K562 (cell line): Measurements from ENCODE around the gene CTDSPL. TPM values are rescaled to one million over a fixed set of nuclear protein-coding genes. Genes with fewer than 3 reads are reported as not detected.

Experiments used
- ATAC-seq: fragments of 200-7000 bp; cut with Tn5 transposase; 3 replicates; pipeline ENCODE4 v1.9.1; 2020; ENCODE audit warnings: moderate library complexity
- BruUV-seq: library from RNA; stranded (reverse); fragments of 400-500 nt; replicated peaks from 2 replicates; lab custom pipeline; 2021; lab: Mats Ljungman, UMichigan
- CTCF ChIA-PET: fragments of 300-600 bp; formaldehyde crosslinking; extraction: SDS; loops from one replicate; lab custom pipeline; 2021; ENCODE audit warnings: low intra/inter-chr PET ratio; lab: Yijun Ruan, JAX
- POLR2A ChIA-PET: fragments of 300-600, 350-650 bp; sonication (Branson Sonifier 250); formaldehyde crosslinking; extraction: SDS; loops from one replicate; lab custom pipeline; 2021; ENCODE audit warnings: antibody characterized with exemption, inconsistent platforms; lab: Yijun Ruan, JAX
- DNase-seq, 4 experiments: peaks; one replicate each; pipeline versions ENCODE4 v3.0.0 to v3.0.0-alpha.2; 2011 to 2018; ENCODE audit warnings: low spot score in 3 of 4, mixed read lengths in 3 of 4; ENCODE audit errors: extremely low read depth in 1 of 4
- FAIRE-seq: peaks from 2 replicates; lab custom pipeline; 2011; peaks lifted over from hg19 to GRCh38; lab: Jason Lieb, UNC
- H2AFZ ChIP-seq: 2 replicates; pipeline ENCODE4 v1.6.0; 2011; ENCODE audit warnings: low read depth, low read length, control low read depth, inconsistent platforms
- H3K27ac ChIP-seq: fragments of 200-600 bp; 3 replicates; pipeline ENCODE4 v1.8.0; 2011; ENCODE audit warnings: low read depth, mild to moderate bottlenecking, control low read depth, inconsistent platforms, low read length, moderate library complexity, mixed read lengths; ENCODE audit errors: extremely low read depth
- H3K27me3 ChIP-seq, 2 experiments: fragments of 300-600 bp in 1 of 2; 2 replicates in 1 of 2; 3 replicates in 1 of 2; pipeline versions ENCODE4 v1.6.0 to v1.8.0; 2011; ENCODE audit warnings: inconsistent platforms in 2 of 2, low read length in 2 of 2, mild to moderate bottlenecking in 1 of 2, mixed read lengths in 1 of 2, moderate library complexity in 1 of 2; ENCODE audit not compliant: control insufficient read depth in 2 of 2, insufficient read depth in 2 of 2
- H3K36me3 ChIP-seq: fragments of 300-600 bp; 3 replicates; pipeline ENCODE4 v1.8.0; 2011; ENCODE audit warnings: mild to moderate bottlenecking, low read length, inconsistent platforms; ENCODE audit not compliant: control insufficient read depth, insufficient read depth
- H3K4me1 ChIP-seq, 2 experiments: fragments of 200-600 bp in 1 of 2; replicated peaks in 1 of 2; 2 replicates in 1 of 2; 3 replicates in 1 of 2; pipeline versions ENCODE4 v1.5.1 to v1.8.0; 2011; ENCODE audit warnings: inconsistent platforms in 2 of 2, low read length in 2 of 2, mild to moderate bottlenecking in 1 of 2, mixed read lengths in 1 of 2, moderate library complexity in 1 of 2; ENCODE audit not compliant: control insufficient read depth in 2 of 2, insufficient read depth in 2 of 2
- H3K4me2 ChIP-seq: 2 replicates; pipeline ENCODE4 v1.6.1; 2011; ENCODE audit warnings: low read length, control low read depth, inconsistent platforms, mixed read lengths; ENCODE audit not compliant: insufficient read depth
- H3K4me3 ChIP-seq: fragments of 200-600 bp; sonication (generic), shearing (Covaris generic); 2 replicates; pipeline ENCODE4 v1.5.1; 2016; ENCODE audit warnings: control low read depth, inconsistent platforms
- H3K79me2 ChIP-seq: fragments of 200-600 bp; 3 replicates; pipeline ENCODE4 v1.8.0; 2011; ENCODE audit warnings: low read length, inconsistent platforms; ENCODE audit not compliant: control insufficient read depth, insufficient read depth
- H3K9ac ChIP-seq, 2 experiments: 2 replicates each; pipeline versions ENCODE4 v1.6.0 to v1.6.1; 2011; ENCODE audit warnings: low read depth in 2 of 2, low read length in 2 of 2, control low read depth in 1 of 2, inconsistent platforms in 1 of 2, mild to moderate bottlenecking in 1 of 2, mixed read lengths in 1 of 2; ENCODE audit not compliant: insufficient read depth in 1 of 2
- H3K9me1 ChIP-seq: one replicate; pipeline ENCODE4 v1.6.0; 2011; ENCODE audit warnings: inconsistent platforms, mild to moderate bottlenecking, low read length, moderate library complexity; ENCODE audit not compliant: control insufficient read depth, insufficient read depth
- H3K9me3 ChIP-seq: replicated peaks from 2 replicates; pipeline ENCODE4 v1.5.1; 2011; ENCODE audit warnings: low read depth, low read length, inconsistent platforms; ENCODE audit not compliant: control insufficient read depth, insufficient read depth
- H4K20me1 ChIP-seq: replicated peaks from 2 replicates; pipeline ENCODE4 v1.6.1; 2011; ENCODE audit warnings: low read length, inconsistent platforms, mixed read lengths; ENCODE audit not compliant: control insufficient read depth, insufficient read depth
- ATF7 ChIP-seq: fragments of 450-650 bp; IDR thresholded peaks from 2 replicates; pipeline ENCODE4 v1.7.1; 2014; ENCODE audit warnings: mild to moderate bottlenecking, moderate library complexity
- FOXK1 ChIP-seq: sonication (generic); formaldehyde crosslinking; IDR thresholded peaks from 2 replicates; pipeline ENCODE4 v1.8.0; 2022; ENCODE audit warnings: missing genetic modification reagents, mild to moderate bottlenecking, borderline replicate concordance
- FOXP4 ChIP-seq: sonication (generic); formaldehyde crosslinking; IDR thresholded peaks from 2 replicates; pipeline ENCODE4 v1.8.0; 2022; ENCODE audit warnings: mild to moderate bottlenecking, missing genetic modification reagents, borderline replicate concordance
- HIVEP1 ChIP-seq: fragments of 250-450 bp; sonication (Bioruptor Pico); IDR thresholded peaks from 2 replicates; pipeline ENCODE4 v1.4.0; 2020; ENCODE audit warnings: mild to moderate bottlenecking
- JUN ChIP-seq, 2 experiments: sonication (generic) in 1 of 2; formaldehyde crosslinking in 1 of 2; IDR thresholded peaks; 2 replicates each; pipeline versions ENCODE4 v1.6.1 to v1.8.0; 2012 to 2022; ENCODE audit warnings: borderline replicate concordance in 2 of 2, mild to moderate bottlenecking in 2 of 2, improper control_type of control experiment in 1 of 2, low read depth in 1 of 2, low read length in 1 of 2, missing genetic modification reagents in 1 of 2
- KDM4B ChIP-seq, 2 experiments: fragments of 450-650 bp in 1 of 2; sonication (generic) in 1 of 2; IDR thresholded peaks; 2 replicates each; pipeline ENCODE4 v1.6.1; 2016 to 2017; ENCODE audit warnings: borderline replicate concordance in 2 of 2, antibody characterized with exemption in 1 of 2, low read depth in 1 of 2, mild to moderate bottlenecking in 1 of 2
- MEF2D ChIP-seq: conservative IDR thresholded peaks from 2 replicates; pipeline ENCODE4 v1.6.1; 2016; ENCODE audit warnings: low read depth, missing genetic modification characterization, missing compliant biosample characterization
- NR3C1 ChIP-seq: sonication (generic); formaldehyde crosslinking; IDR thresholded peaks from 2 replicates; pipeline ENCODE4 v1.8.1; 2022; ENCODE audit warnings: missing genetic modification reagents
- RERE ChIP-seq: sonication (generic); formaldehyde crosslinking; IDR thresholded peaks from 2 replicates; pipeline ENCODE4 v1.8.0; 2023; ENCODE audit warnings: missing genetic modification reagents, mild to moderate bottlenecking, borderline replicate concordance
- ZC3H4 ChIP-seq: sonication (generic); formaldehyde crosslinking; IDR thresholded peaks from 2 replicates; pipeline ENCODE4 v1.9.0; 2021; ENCODE audit warnings: missing genetic modification reagents, borderline replicate concordance
- WGBS: fragments of 100-300 bp; shearing (Covaris generic); methylation state at CpG from one replicate; pipeline ENCODE4 v1.1.6; 2016; ENCODE audit warnings: low coverage, mixed read lengths; ENCODE audit not compliant: insufficient coverage; ENCODE audit errors: missing lambda C conversion rate; 5-methylcytosine and 5-hydroxymethylcytosine counted together
- in situ Hi-C: fragments of 300-500 bp; cut with MboI; formaldehyde crosslinking; loops from 4 replicates; pipeline ENCODE4 v1.15.0; 2018; ENCODE audit warnings: inconsistent platforms, mixed read lengths
- intact Hi-C: fragments of 100-400 bp; cut with micrococcal nuclease; formaldehyde crosslinking; loops from 2 replicates; pipeline ENCODE4 v1.14.2; 2022
- polyA plus RNA-seq, 8 experiments: library from polyadenylated mRNA; depleted of rRNA in 4 of 8; stranded (reverse) in 5 of 8; unstranded in 3 of 8; fragments of >200 nt; fragmentation: Nextera tagmentation in 2 of 8; fragmentation: Illumina TruSeq in 1 of 8; extraction: Ambion mirVana in 2 of 8; extraction: Trizol in 1 of 8; gene quantifications; 2 replicates each; pipeline versions ENCODE4 v1.2.1 to v1.2.3, GENCODE V29; 2011 to 2014; ENCODE audit warnings: inconsistent platforms in 1 of 8, missing spikeins in 1 of 8
- total RNA-seq, 7 experiments: library from RNA; depleted of rRNA in 6 of 7; stranded (reverse); fragments of >200 nt in 6 of 7; fragmentation: Illumina TruSeq in 2 of 7; extraction: Trizol in 2 of 7; gene quantifications; 2 replicates each; pipeline versions ENCODE4 v1.2.1 to v1.2.3, GENCODE V29; 2011 to 2021; ENCODE audit warnings: low replicate concordance in 1 of 7

The CTDSPL gene
- total and polyA plus RNA-seq, 9 of the 15 experiments (the other 6 are each of a cell fraction or from before 2014, with no cell fraction given): 5.1 to 19.3 (median 11.3) TPM

- CTCF ChIA-PET: interaction anchor here (0.6 to 5.0 kb wide), 7 partner anchors 28 to 996 kb away, joined by 3 to 62 read pairs (median 5); partner anchors contain the start of gene DLEC1
- intact Hi-C loops: loop anchor here (1.0 kb wide), 2 partner anchors 30 to 36 kb away; no protein-coding TSS in a partner anchor
- 0 out of 2 replicates have a peak, but pooled peaks have one; percentile 12 for TF ChIP-seq FOXK1 (CRISPR knock-in tag)
- 0 out of 2 replicates have a peak, but pooled peaks have one; percentile 32 for TF ChIP-seq ZC3H4 (CRISPR knock-in tag)
- TF ChIP-seq RERE (CRISPR knock-in tag): 0 out of 2 replicates have a peak, but pooled peaks have one; percentile 76
- peak; percentile 55; the same call in 1 of the 2 replicates for TF ChIP-seq ATF7
- TF ChIP-seq KDM4B (IDR thresholded peaks at IDR 0.05; ENCODE audit: borderline replicate concordance in 2 of 2, low read depth in 1 of 2): 0 out of 4 replicates have a peak, but pooled peaks of 1 of the 2 experiments have one; percentile 40
- TF ChIP-seq HIVEP1 (CRISPR knock-in tag): no peak
- TF ChIP-seq FOXP4: 0 out of 2 replicates have a peak, but pooled peaks have one; percentile 46
- TF ChIP-seq MEF2D: no peak
- TF ChIP-seq JUN (IDR thresholded peaks at IDR 0.05; ENCODE audit: borderline replicate concordance, low read depth, low read length): no peak
- TF ChIP-seq JUN (CRISPR knock-in tag; IDR thresholded peaks at IDR 0.05; ENCODE audit: borderline replicate concordance): 0 out of 2 replicates have a peak, but pooled peaks have one; percentile 46
- TF ChIP-seq NR3C1 (CRISPR knock-in tag): 0 out of 2 replicates have a peak, but pooled peaks have one; percentile 13
Observed at GRCh38 chr3:38003817-38004414, 142.2 kb downstream of the CTDSPL start.

More at GRCh38 chr3:38003817-38004414, 142.2 kb downstream of the CTDSPL start:
- ATAC-seq (peak; percentile 3), FAIRE-seq (no peak), DNase-seq (no peak)
- peaks cover 6% of the 10 kb centered on the region for H3K9me1 ChIP-seq
- H2AFZ ChIP-seq: no peak overlapping the region
- H3K79me2 ChIP-seq: no peaks in the 10 kb centered on the region
- no peak overlapping the region for H3K4me2 ChIP-seq
- H3K9ac ChIP-seq: peak overlapping the region in 1 of 2 experiments; percentile 4; a peak in 2 of 4 replicates
- H3K36me3 ChIP-seq: peaks cover 75% of the 10 kb centered on the region
- no peaks in the 10 kb centered on the region for H3K9me3 ChIP-seq
- in situ Hi-C loops: no loop called here
- no peak overlapping the region for H3K4me3 ChIP-seq
- H3K27me3 ChIP-seq: no peaks in the 10 kb centered on the region
- BruUV-seq: no TSS peak
- 59% methylated on average over 9 of the region's 11 CpGs for WGBS
- no peak overlapping the region; the same call in 2 of the 3 replicates for H3K27ac ChIP-seq
- POLR2A ChIA-PET: interaction anchor here (0.5 to 1.2 kb wide), 8 partner anchors 10 to 184 kb away, joined by 3 to 4 read pairs (median 3); no protein-coding TSS in a partner anchor
- peaks cover 10 to 49% of the 10 kb centered on the region in 2 experiments for H3K4me1 ChIP-seq
- peaks cover 14% of the 10 kb centered on the region for H4K20me1 ChIP-seq
